ENCODE measurements around the gene SNX15. TPM values are rescaled to one million over a fixed set of nuclear protein-coding genes. Genes with fewer than 3 reads are reported as not detected.

SNX15 gene
- total RNA-seq = 7.4 and 10.4 TPM in 2 replicates

DNA sequence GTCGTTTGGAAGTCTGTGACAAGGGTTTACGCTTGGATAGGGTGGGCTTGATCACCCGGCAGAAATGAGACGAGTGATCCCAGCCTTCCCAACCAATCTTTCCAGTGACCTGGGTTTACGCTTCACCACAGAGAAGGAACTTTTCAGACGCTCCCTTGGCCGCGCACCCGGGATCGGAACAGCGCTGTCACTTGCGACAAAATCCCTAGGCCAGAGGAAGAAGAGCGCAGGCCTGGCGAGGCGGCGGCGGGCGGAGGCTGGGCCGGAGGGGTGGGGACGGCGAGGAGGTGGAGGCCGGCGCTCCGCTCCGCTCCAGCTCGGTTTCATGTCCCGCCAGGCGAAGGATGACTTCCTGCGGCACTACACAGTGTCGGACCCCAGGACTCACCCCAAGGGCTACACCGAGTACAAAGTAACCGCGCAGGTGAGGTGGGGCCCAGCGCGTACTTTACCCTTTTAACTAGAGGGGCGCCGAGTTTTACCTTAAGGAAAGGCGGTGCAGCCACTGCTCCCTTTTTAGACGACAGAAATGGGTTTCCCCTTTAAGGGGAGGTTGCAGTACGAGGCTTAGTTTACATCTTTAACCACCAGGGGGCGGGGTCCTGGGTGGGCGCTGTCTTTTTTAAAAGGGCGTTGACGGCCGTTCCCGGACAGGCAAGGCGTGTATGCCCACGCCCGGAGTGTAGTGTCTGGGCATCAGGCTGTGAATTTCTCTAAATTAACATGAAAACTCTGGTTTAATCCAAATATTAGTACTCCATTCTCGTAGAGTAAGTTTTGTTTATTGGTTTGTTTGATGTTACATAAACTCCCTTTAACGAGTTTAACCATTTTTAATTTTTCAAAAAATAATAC lies at the start of gene SNX15:
SNX15 (plus strand) TSS at position 227 of the 855 bp plus-strand sequence; CDS start at position 326, 99 bp downstream.

DNA sequence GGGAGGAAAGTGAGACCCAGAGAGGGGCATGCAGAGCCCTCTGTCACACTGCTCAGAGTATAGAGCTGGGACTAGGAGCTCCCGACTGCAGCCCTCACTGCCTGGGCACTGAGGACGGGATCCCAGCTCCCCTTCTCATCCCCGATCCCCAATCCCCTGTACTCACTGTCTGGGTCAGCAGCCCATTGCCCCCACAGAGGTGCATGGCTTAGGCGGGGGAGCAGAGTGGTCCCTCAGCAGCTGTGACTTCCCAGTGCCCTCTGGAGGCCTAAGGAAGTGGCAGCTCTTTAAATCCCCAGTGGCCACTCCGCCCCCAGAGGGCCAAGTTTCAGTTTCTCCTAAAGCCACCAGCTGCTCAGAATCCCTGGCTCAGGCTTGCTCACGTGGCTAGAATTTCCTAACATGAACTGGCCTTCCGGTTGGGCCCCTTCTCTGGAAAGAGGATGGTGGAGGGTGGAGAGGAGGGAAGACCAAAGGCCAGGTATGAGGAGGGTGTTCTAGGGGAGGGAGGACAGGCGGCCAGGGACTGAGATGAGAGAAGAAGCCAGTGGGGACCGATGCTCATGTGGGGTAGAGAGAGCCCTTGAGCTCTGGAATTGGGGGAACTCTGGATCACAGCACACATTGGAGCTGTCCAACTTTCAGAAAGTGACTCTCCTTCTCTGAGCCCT lies 30.4 kb upstream of the SNX15 start, which contains the start of gene BATF2:
BATF2 (minus strand) TSS at position 262 of the 671 bp plus-strand sequence; CDS start at position 205, 57 bp downstream.

DNA sequence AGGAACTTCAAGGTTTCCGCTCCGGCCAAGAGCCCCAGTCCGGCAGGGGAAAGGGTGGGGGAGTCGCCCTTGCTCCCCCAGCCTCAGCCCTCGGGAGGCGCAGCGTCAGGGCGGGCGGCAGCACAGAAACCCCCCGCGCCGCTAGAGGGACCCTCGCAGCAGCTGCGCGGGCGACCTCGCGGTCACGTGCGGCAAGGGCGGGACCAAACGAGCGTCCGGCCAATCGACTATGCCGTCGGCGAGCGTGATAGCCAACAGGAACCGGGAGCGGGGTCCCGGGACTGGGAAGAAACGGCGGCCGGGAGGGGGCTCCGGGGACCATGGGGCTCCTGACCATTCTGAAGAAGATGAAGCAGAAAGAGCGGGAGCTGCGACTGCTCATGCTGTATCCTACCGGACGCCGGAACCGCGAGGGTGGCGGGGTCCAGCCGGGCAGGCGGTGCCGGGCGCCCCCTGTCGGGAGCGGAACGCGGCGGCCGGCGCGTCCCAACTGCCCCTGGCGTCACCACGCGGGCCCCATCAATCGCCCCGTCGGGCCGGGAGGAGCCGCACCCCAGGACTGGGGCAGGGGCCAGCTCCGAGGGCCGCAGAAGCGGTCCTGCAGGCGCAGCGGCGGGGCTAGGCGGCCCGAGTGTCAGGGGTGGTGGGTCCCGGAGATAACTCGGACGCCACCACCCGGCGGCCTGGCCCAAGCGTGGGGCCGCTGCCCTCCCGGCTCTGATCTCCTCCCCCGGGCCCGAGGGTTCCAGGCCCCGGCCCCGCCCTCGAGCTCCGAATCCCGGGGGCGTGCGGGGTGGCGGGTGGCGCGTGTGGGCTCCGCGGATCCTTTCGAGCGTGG lies 13.1 kb upstream of the SNX15 start, which contains the start of gene ARL2:
ARL2 (plus strand) TSS at position 273 of the 838 bp plus-strand sequence; CDS start at position 321, 48 bp downstream.

GRCh38 chr11:65040847-65041622 lies 13.8 kb downstream of the SNX15 start, which contains the start of gene SAC3D1:
Gene SAC3D1 (plus strand): TSS chr11:65041210. CDS start chr11:65041293, 83 bp downstream.

GRCh38 chr11:65058419-65059054 lies 31.3 kb downstream of the SNX15 start, which contains the start of gene NAALADL1:
Gene NAALADL1 (minus strand): TSS chr11:65058553. CDS start chr11:65058521, 32 bp downstream.

DNA sequence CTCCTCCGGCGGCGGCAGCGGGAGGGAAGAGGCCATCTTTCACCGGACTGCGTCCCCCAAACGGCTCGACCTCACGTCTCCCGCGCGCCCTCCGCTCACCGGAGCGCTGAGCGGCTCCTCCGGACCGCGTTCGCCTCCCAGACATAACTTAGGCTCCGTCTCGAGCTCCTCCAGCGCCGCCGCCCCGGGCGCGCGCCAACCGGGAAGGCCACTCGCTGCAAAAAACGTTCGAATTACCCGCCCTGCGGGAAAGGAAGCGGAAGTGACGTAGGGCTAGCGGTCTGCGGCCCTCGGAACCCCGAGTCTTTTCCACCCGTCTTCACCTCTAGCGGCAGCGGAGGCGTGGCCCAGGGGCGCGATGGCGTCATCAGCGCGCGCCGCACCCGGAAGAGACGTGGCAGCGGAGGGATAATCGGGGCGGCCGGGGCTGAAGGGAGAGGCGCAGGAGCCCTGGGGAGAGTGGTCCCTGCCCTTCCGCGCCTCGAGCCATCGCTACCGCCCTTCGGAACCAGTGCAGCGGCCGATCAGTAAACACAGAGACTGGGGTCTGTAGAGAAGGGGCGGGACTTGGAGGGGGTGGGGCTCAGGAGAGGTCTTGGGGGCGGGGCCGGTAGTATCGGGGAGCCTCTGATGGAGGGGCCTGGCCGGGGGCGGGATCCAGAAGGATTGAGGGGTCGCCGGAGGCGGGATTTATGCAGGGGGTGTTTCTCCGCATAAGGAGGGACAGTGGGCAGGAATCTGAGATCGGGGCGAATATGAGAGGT lies 56.8 kb downstream of the SNX15 start, which contains the start of the genes CDCA5 and ZFPL1:
CDCA5 (minus strand) TSS at position 207 of the 764 bp plus-strand sequence; CDS start at position 145, 62 bp downstream.
ZFPL1 (plus strand) TSS at position 389 of the 764 bp plus-strand sequence. CDS start 477 bp downstream, outside the sequence.

Other genes with a start within 250 kb of the SNX15 start
- 86.7 and 110 TPM in 2 replicates for gene SF1, start 248.9 kb upstream of the SNX15 start, total RNA-seq
- gene MAP4K2, start 224.2 kb upstream of the SNX15 start, total RNA-seq = 10.5 and 14.4 TPM in 2 replicates
- 16.6 and 17.4 TPM in 2 replicates for gene MEN1, start 216.9 kb upstream of the SNX15 start, total RNA-seq
- 0.11 and 0.12 TPM in 2 replicates for gene CDC42BPG, start 182.8 kb upstream of the SNX15 start, total RNA-seq
- gene EHD1, start 148.8 kb upstream of the SNX15 start, total RNA-seq = 61.5 and 111 TPM in 2 replicates
- gene ATG2A, start 110.2 kb upstream of the SNX15 start, total RNA-seq = 15.4 and 17.5 TPM in 2 replicates
- gene PPP2R5B, start 102.8 kb upstream of the SNX15 start, total RNA-seq = 7.6 and 12.4 TPM in 2 replicates
- not detected in 2 replicates for gene GPHA2, start 91.5 kb upstream of the SNX15 start, total RNA-seq
- gene MAJIN, start 55.3 kb upstream of the SNX15 start, total RNA-seq = not detected in 2 replicates
- 0.50 and 0.77 TPM in 2 replicates for gene BATF2, start 30.5 kb upstream of the SNX15 start, total RNA-seq
- 74.7 and 104 TPM in 2 replicates for gene ARL2, start 13.3 kb upstream of the SNX15 start, total RNA-seq
- 8.4 and 20.3 TPM in 2 replicates for gene SAC3D1, start 13.8 kb downstream of the SNX15 start, total RNA-seq
- 24.7 and 31.5 TPM in 2 replicates for gene NAALADL1, start 31.1 kb downstream of the SNX15 start, total RNA-seq
- 7.1 and 18.6 TPM in 2 replicates for gene CDCA5, start 56.6 kb downstream of the SNX15 start, total RNA-seq
- gene ZFPL1, start 56.8 kb downstream of the SNX15 start, total RNA-seq = 34.0 and 36.2 TPM in 2 replicates
- gene VPS51, start 68.8 kb downstream of the SNX15 start, total RNA-seq = 153 and 194 TPM in 2 replicates
- gene TM7SF2, start 84.4 kb downstream of the SNX15 start, total RNA-seq = 13.1 and 49.4 TPM in 2 replicates
- 11.4 and 12.0 TPM in 2 replicates for gene ZNHIT2, start 90.3 kb downstream of the SNX15 start, total RNA-seq
- gene FAU, start 94.7 kb downstream of the SNX15 start, total RNA-seq = 229 and 277 TPM in 2 replicates
- gene MRPL49, start 94.9 kb downstream of the SNX15 start, total RNA-seq = 43.4 and 52.5 TPM in 2 replicates
- gene SYVN1, start 107.1 kb downstream of the SNX15 start, total RNA-seq = 19.4 and 47.6 TPM in 2 replicates
- gene SPDYC, start 142.8 kb downstream of the SNX15 start, total RNA-seq = not detected in 2 replicates
- 88.1 and 117 TPM in 2 replicates for gene CAPN1, start 154.5 kb downstream of the SNX15 start, total RNA-seq
- 5.9 and 23.0 TPM in 2 replicates for gene POLA2, start 234.5 kb downstream of the SNX15 start, total RNA-seq

All from uterine smooth muscle cell (primary cell).